ENCODE measurements around the gene RAB4B. TPM values are rescaled to one million over a fixed set of nuclear protein-coding genes. Genes with fewer than 3 reads are reported as not detected.

The RAB4B gene
- total and polyA plus RNA-seq, 2 of the 13 experiments (the other 11 are each of a cell fraction or from before 2014, with no cell fraction given): 3.3 to 5.4 TPM

- TF ChIP-seq PLSCR1 (CRISPR knock-in tag; IDR thresholded peaks at IDR 0.05; ENCODE audit: borderline replicate concordance): no peak
- TF ChIP-seq YEATS2 (CRISPR knock-in tag; IDR thresholded peaks at IDR 0.05; ENCODE audit: borderline replicate concordance): no peak; the same call in 1 of the 2 replicates
- TF ChIP-seq MLX (CRISPR knock-in tag; IDR thresholded peaks at IDR 0.05): no peak
- no peak for TF ChIP-seq ZFP90 (CRISPR knock-in tag; IDR thresholded peaks at IDR 0.05; ENCODE audit: borderline replicate concordance)
- no peak for TF ChIP-seq MAF1 (CRISPR knock-in tag; IDR thresholded peaks at IDR 0.05; ENCODE audit: borderline replicate concordance)
- no peak for TF ChIP-seq ZNF446 (CRISPR knock-in tag; IDR thresholded peaks at IDR 0.05)
- no peak for TF ChIP-seq ZNF431 (CRISPR knock-in tag; IDR thresholded peaks at IDR 0.05; ENCODE audit: borderline replicate concordance, low read depth)
- TF ChIP-seq ZNF7 (CRISPR knock-in tag; IDR thresholded peaks at IDR 0.05): no peak
- TF ChIP-seq POLR2A (IDR thresholded peaks at IDR 0.05; ENCODE audit: insufficient read depth in 1 of 2, low read depth in 2 of 2, low read length in 2 of 2): peak; percentile 70 to 87
- no peak for TF ChIP-seq RFX5 (IDR thresholded peaks at IDR 0.05; ENCODE audit: low read depth, low read length)
- no peak for TF ChIP-seq LCORL (IDR thresholded peaks at IDR 0.05)
- TF ChIP-seq LCORL (CRISPR knock-in tag; IDR thresholded peaks at IDR 0.05): 0 out of 2 replicates have a peak, but pooled peaks have one; percentile 3
- peak; percentile 67 for TF ChIP-seq SALL2 (CRISPR knock-in tag; IDR thresholded peaks at IDR 0.05)
- TF ChIP-seq NFKB2 (CRISPR knock-in tag; IDR thresholded peaks at IDR 0.05; ENCODE audit: borderline replicate concordance): peak; percentile 56; the same call in 1 of the 2 replicates
- TF ChIP-seq IRF2 (CRISPR knock-in tag; IDR thresholded peaks at IDR 0.05): peak; percentile 9; the same call in 1 of the 2 replicates
- TF ChIP-seq TAF15 (IDR thresholded peaks at IDR 0.05; ENCODE audit: low read depth, low read length, poor library complexity, severe bottlenecking): no peak
- TF ChIP-seq ZNF670 (CRISPR knock-in tag; IDR thresholded peaks at IDR 0.05; ENCODE audit: borderline replicate concordance): 0 out of 2 replicates have a peak, but pooled peaks have one; percentile 72
- peak; percentile 53; the same call in 1 of the 2 replicates for TF ChIP-seq ZNF317 (CRISPR knock-in tag; IDR thresholded peaks at IDR 0.05)
- no peak for TF ChIP-seq PTBP1 (IDR thresholded peaks at IDR 0.05; ENCODE audit: low read depth, low read length, poor library complexity, severe bottlenecking)
- no peak for TF ChIP-seq SAFB2 (CRISPR knock-in tag; IDR thresholded peaks at IDR 0.05; ENCODE audit: borderline replicate concordance, low read depth)
- peak; percentile 69; the same call in 1 of the 2 replicates for TF ChIP-seq MED13 (CRISPR knock-in tag; IDR thresholded peaks at IDR 0.05)
- no peak for TF ChIP-seq SRSF1 (optimal IDR thresholded peaks at IDR 0.05; ENCODE audit: low read depth, low read length)
- no peak for TF ChIP-seq NRL (CRISPR knock-in tag; IDR thresholded peaks at IDR 0.05; ENCODE audit: borderline replicate concordance)
- TF ChIP-seq RFX1 (IDR thresholded peaks at IDR 0.05): no peak
- no peak for TF ChIP-seq HOXA7 (CRISPR knock-in tag; IDR thresholded peaks at IDR 0.05)
- TF ChIP-seq SMARCC2 (IDR thresholded peaks at IDR 0.05): no peak
- TF ChIP-seq KDM4B (CRISPR knock-in tag; IDR thresholded peaks at IDR 0.05): no peak
- no peak for TF ChIP-seq ZNF34 (CRISPR knock-in tag; IDR thresholded peaks at IDR 0.05; ENCODE audit: borderline replicate concordance)
- TF ChIP-seq NFIC (IDR thresholded peaks at IDR 0.05; ENCODE audit: low read length): no peak
- no peak; the same call in 1 of the 2 replicates for TF ChIP-seq ZNF263 (CRISPR knock-in tag; IDR thresholded peaks at IDR 0.05)
- TF ChIP-seq SCMH1 (CRISPR knock-in tag; IDR thresholded peaks at IDR 0.05; ENCODE audit: borderline replicate concordance): no peak
- no peak for TF ChIP-seq GFI1 (CRISPR knock-in tag; IDR thresholded peaks at IDR 0.05; ENCODE audit: borderline replicate concordance)
- TF ChIP-seq SATB2 (CRISPR knock-in tag; IDR thresholded peaks at IDR 0.05): no peak
Observed at GRCh38 chr19:40750874-40751537, 27.0 kb upstream of the RAB4B start, which contains the start of gene SNRPA (continued).
